ENCODE measurements around the gene SMPD3. TPM values are rescaled to one million over a fixed set of nuclear protein-coding genes. Genes with fewer than 3 reads are reported as not detected.

Gene SMPD3
- total RNA-seq, 1 experiment from 2014 or later, result 0.17 TPM

DNA sequence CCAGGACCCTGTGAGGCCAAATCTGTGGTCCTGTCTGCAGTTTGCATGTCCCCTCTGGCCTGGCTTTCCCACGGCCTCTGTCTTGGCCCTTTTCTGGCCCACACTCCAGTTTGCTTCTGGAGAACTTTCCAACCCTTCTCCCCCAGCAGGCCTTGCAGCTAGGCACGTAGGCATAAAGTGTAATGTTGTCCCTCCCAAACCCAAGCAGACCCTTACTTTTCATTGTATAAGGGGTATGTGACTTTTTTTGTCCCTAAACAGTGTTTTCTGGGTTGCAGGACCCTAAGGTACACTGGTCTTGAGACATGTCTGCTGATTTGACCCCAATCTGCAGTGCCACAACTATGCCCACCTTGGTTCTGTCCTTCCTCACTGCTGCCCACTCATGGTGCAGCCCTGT is 15.6 kb upstream of the SMPD3 start:
- DNase-seq (ENCODE audit: low spot score), result no peak
- BruUV-seq (replicated peaks), result no TSS peak
- H3K27ac ChIP-seq (ENCODE audit: low read depth, low read length, poor library complexity, severe bottlenecking), result no peak overlapping the region
- H3K4me3 ChIP-seq (ENCODE audit: low read depth, low read length, poor library complexity, severe bottlenecking), result no peak overlapping the region
- intact Hi-C loops (cut with micrococcal nuclease; ENCODE audit: unreplicated experiment), result no loop called here
- H3K27me3 ChIP-seq (replicated peaks; ENCODE audit: insufficient read depth, low read depth, low read length, poor library complexity), result peaks cover 18% of the 10 kb centered on the region
- CTCF ChIA-PET, result no interaction called here
- H3K4me1 ChIP-seq (ENCODE audit: insufficient read depth, low read length, poor library complexity, severe bottlenecking), result no peaks in the 10 kb centered on the region
- no peaks in the 10 kb centered on the region for H3K36me3 ChIP-seq (ENCODE audit: insufficient read depth, low read length, poor library complexity, severe bottlenecking)
- no peaks in the 10 kb centered on the region for H3K9me3 ChIP-seq (ENCODE audit: low read depth, low read length, poor library complexity, severe bottlenecking)
- POLR2A ChIA-PET (ENCODE audit: low non-redundant PET), result no interaction called here
- TF ChIP-seq EZH2 (IDR thresholded peaks at IDR 0.05; ENCODE audit: borderline replicate concordance, low read depth, low read length, poor library complexity, severe bottlenecking), result no peak
- TF ChIP-seq, protein P1, sequence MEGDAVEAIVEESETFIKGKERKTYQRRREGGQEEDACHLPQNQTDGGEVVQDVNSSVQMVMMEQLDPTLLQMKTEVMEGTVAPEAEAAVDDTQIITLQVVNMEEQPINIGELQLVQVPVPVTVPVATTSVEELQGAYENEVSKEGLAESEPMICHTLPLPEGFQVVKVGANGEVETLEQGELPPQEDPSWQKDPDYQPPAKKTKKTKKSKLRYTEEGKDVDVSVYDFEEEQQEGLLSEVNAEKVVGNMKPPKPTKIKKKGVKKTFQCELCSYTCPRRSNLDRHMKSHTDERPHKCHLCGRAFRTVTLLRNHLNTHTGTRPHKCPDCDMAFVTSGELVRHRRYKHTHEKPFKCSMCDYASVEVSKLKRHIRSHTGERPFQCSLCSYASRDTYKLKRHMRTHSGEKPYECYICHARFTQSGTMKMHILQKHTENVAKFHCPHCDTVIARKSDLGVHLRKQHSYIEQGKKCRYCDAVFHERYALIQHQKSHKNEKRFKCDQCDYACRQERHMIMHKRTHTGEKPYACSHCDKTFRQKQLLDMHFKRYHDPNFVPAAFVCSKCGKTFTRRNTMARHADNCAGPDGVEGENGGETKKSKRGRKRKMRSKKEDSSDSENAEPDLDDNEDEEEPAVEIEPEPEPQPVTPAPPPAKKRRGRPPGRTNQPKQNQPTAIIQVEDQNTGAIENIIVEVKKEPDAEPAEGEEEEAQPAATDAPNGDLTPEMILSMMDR (conservative IDR thresholded peaks at IDR 0.05; ENCODE audit: low read depth, low read length), result no peak

- no peak overlapping the region for H3K4me3 ChIP-seq (ENCODE audit: low read depth, low read length, poor library complexity, severe bottlenecking)
- POLR2A ChIA-PET (ENCODE audit: low non-redundant PET), result no interaction called here
- CTCF ChIA-PET, result no interaction called here
- no peaks in the 10 kb centered on the region for H3K9me3 ChIP-seq (ENCODE audit: low read depth, low read length, poor library complexity, severe bottlenecking)
- H3K36me3 ChIP-seq (ENCODE audit: insufficient read depth, low read length, poor library complexity, severe bottlenecking), result no peaks in the 10 kb centered on the region
- intact Hi-C loops (cut with micrococcal nuclease; ENCODE audit: unreplicated experiment), result no loop called here
- H3K27ac ChIP-seq (ENCODE audit: low read depth, low read length, poor library complexity, severe bottlenecking), result no peak overlapping the region
- BruUV-seq (replicated peaks), result no TSS peak
- DNase-seq (ENCODE audit: low spot score), result no peak
- H3K27me3 ChIP-seq (replicated peaks; ENCODE audit: insufficient read depth, low read depth, low read length, poor library complexity), result peaks cover 13% of the 10 kb centered on the region
- H3K4me1 ChIP-seq (ENCODE audit: insufficient read depth, low read length, poor library complexity, severe bottlenecking), result no peaks in the 10 kb centered on the region
- TF ChIP-seq EZH2 (IDR thresholded peaks at IDR 0.05; ENCODE audit: borderline replicate concordance, low read depth, low read length, poor library complexity, severe bottlenecking), result no peak
- TF ChIP-seq, protein P1 (conservative IDR thresholded peaks at IDR 0.05; ENCODE audit: low read depth, low read length), result no peak
These were observed 11.8 kb upstream of the SMPD3 start for GRCh38 chr16:68460067-68460466.

DNA sequence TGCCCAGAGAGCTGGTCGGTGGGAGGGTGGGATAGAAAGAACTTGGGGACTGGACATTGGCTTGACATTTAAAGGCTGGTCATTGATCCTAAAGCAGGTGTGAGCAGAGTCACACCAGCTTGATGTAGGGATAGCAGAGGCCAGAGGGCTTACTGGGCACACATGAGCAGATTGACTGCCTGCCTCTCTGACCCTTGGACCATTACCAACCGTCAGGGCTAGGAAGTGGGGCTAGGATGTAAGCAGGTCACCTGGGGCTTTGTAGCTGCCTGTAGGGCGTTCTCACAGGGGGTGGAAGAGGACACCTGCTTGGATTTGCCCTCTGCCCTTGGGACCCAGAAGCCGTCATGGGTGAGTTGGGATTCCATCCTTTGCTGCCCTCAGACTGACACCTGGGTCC is 11.1 kb upstream of the SMPD3 start:
- H3K27me3 ChIP-seq (replicated peaks; ENCODE audit: insufficient read depth, low read depth, low read length, poor library complexity), result peaks cover 13% of the 10 kb centered on the region
- H3K4me1 ChIP-seq (ENCODE audit: insufficient read depth, low read length, poor library complexity, severe bottlenecking), result no peaks in the 10 kb centered on the region
- intact Hi-C loops (cut with micrococcal nuclease; ENCODE audit: unreplicated experiment), result no loop called here
- CTCF ChIA-PET, result no interaction called here
- H3K36me3 ChIP-seq (ENCODE audit: insufficient read depth, low read length, poor library complexity, severe bottlenecking), result no peaks in the 10 kb centered on the region
- POLR2A ChIA-PET (ENCODE audit: low non-redundant PET), result no interaction called here
- TF ChIP-seq, protein P1 (conservative IDR thresholded peaks at IDR 0.05; ENCODE audit: low read depth, low read length), result no peak
- no peak for TF ChIP-seq EZH2 (IDR thresholded peaks at IDR 0.05; ENCODE audit: borderline replicate concordance, low read depth, low read length, poor library complexity, severe bottlenecking)
- no peak overlapping the region for H3K27ac ChIP-seq (ENCODE audit: low read depth, low read length, poor library complexity, severe bottlenecking)
- DNase-seq (ENCODE audit: low spot score), result no peak
- H3K9me3 ChIP-seq (ENCODE audit: low read depth, low read length, poor library complexity, severe bottlenecking), result no peaks in the 10 kb centered on the region
- no TSS peak for BruUV-seq (replicated peaks)
- H3K4me3 ChIP-seq (ENCODE audit: low read depth, low read length, poor library complexity, severe bottlenecking), result no peak overlapping the region
